Nucleus accumbens (tissue), 56 donors: Measurements from ENCODE around the gene RIN3.

Experiments
- DNase-seq, 56 donors: peaks; one replicate each; lab custom pipeline; 2025; lab: John Stamatoyannopoulos, UW

Gene RIN3

DNA sequence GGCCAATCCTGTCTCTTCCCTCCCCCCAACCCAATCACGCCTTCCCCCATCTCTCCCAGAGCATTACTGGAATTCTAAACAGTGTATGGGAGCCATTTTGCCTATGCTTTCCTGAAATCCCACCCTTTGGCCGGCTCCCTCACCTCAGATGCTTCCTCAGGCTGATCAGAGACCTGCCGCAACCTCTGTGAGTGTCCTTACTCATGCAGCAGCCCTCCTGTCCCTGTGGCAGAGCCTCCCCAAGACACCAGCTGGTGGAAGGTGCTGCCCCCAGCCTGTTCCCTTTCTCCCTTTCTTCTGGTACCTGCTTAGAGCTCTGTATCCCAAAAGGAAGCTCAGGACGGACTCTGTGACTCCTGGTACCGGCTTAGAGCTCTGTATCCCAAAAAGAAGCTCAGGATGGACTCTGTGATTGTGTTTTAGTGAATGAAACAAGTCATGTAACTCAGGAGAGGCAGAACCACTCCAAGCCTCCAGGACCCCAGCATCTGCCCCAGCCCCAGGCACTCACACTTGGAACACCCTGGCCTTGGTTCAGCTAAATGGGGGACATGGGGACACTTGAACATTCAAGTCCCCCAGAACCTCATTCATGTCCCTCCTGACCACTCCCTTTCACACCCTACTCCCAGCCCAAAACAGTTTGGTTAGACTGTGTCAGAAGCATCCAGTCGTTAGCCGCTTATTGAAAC lies 29.3 kb upstream of the RIN3 start:
- no peak for DNase-seq

DNA sequence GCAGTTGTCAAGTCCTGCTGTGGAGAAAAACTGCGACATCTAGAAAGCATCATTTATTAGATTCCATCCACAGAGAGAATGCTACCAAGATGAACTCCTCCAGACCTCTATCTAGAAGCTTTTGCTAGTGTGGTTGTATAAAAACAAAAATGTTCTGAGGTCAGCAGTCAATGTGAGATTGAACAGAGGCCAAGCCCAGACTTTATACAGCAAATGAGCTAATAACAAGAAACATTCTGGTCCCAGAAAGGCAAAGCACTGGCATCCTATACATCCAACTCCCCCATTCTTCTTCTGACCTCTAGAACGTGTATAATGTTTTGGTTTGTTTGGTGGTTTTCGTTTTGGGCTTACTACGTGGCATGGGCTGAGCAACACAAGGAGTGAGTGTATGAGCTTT lies 26.7 kb upstream of the RIN3 start:
- DNase-seq = no peak

DNA sequence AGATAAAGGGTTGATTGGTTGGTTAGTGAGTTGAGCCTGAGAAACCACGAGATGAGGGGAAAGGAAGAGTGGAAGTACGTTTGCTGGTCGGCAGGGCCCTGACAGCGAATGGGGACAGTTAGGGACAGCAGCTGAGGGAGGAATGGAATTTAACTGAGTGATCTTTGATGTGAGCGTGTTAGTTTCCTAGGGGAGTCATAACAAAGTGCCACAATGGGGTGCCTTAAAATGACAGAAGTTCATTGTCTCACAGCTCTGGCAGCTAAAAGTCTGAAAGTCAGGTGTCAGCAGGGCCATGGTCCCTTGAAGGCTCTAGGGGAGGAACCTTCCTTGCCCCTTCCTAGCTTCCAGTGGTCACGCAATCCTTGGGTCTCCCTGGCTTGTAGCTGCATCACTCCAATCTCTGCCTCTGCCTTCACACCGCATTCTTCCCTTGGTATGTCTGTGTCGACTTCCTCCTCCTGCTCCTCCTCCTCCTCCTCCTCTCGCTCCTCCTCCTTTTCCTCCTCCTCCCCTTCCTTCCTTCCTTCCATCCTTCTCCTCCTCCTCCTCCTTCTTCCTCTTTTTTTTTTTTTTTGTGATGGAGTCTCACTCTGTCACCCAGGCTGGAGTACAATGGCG lies 26.0 kb upstream of the RIN3 start:
- DNase-seq = no peak

DNA sequence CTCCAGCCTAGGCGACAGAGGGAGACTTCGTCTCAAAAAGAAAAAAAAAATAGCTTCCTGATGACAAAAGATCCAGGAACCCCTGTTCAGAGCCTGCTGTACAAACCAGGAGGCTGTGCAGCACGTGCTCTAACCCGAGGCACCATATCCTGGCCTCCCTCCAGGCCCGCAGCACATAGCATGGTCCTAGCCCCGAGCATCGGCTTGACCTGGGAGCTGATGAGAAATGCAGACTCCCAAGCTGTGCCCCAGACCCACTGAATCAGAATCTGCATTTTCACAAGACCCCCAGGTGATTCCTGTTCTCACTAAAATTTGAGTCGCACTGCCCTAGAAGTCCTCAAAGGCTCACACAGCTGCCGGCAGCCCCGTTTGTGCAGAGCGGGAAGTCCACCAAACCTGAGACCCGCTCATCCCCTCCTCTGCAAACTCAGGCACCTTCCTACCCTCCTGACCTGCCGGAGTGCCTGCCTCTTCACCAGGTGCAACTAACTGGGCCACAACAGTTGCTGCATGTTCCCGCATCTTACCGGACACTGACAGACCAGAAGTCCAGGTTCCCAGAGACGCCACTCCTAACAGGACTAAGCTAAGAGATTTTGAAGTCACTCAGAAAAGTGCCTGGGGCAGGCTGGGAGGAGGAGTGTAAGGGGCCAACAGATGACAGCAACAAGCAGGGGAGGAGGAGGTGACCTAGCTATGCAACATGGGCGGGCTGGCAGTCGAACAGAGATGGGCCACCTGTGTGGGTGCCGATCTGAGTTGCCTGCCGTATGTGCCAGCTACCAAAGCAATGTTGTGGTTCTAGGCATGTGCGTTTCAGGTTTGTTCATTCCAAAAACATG lies 24.0 kb upstream of the RIN3 start:
- DNase-seq = no peak

DNA sequence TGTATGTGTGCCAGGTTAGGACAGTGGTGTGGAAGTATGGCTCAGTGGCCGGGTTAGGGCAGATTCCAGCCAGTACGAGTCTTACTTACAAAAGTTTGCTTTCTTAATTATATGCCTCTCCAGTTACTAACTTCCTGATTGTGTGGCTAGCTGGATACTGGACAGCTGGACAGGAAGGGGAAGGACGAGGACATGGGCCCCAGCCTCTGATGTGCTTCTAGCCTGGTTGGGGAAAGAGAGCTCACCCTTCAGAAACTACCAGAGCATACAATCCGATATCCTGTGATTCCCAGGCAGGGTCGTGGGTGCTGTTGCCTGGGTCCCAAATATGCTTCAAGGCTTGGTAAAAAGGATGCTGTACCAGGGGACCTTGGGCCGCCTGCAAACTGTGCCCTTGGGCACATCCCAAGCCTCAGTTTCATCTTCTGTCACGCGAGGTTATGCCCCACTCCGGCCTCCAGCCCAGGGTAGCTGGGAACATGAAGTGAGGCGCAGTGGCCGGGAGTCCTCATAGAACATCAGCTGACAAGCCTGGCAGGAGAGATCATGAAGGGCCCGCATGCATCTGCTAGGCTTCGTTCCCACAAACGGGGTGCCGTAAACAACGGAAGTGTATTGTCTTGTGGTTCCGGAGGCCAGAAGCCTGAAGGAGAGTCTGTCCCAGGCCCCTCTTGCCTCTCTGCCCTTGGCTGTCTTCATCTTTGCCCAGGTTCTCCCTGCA lies 23.2 kb upstream of the RIN3 start:
- DNase-seq = peak in 15 of 56 donors; percentile 8 to 60 (median 26)

DNA sequence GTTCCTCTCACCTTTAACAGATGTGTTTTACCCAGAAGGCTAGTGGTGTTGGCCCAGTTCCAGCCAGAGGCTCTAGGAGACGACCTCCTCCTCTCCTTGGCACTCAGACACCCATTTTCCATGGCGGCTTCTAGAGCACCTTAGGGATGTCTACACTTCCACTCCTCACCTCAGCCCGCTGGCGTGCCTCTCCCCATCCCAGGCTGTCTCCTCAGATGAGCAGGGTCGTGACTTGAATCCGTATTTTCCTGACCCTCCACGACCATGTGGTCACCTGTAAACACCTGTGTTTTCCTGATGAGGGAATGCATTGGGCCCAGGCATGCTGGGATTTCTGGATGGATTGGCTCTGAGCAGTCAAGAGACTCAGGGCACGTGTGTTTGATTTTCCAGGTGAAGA lies 21.8 kb upstream of the RIN3 start:
- no peak for DNase-seq

DNA sequence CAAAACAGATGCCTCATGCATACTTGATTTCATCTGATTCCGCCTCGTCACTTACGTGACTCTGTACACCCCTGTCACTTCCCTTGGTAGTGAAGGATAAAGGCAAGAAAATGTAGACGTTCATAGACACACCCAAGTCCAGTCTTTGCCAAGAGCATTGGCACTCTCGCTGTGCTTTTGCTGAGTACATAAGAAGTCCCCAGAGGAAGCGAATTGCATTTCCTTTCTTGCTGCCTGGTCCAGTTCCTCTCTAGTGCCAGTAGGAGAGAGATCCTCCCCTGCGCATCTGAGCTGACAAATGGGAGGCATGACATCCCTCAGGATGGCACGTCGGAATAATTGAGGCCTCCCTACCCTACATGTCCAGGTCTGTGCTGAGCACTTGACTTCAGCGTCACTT lies 21.3 kb upstream of the RIN3 start:
- DNase-seq = peak in 1 of 56 donors; percentile 23

DNA sequence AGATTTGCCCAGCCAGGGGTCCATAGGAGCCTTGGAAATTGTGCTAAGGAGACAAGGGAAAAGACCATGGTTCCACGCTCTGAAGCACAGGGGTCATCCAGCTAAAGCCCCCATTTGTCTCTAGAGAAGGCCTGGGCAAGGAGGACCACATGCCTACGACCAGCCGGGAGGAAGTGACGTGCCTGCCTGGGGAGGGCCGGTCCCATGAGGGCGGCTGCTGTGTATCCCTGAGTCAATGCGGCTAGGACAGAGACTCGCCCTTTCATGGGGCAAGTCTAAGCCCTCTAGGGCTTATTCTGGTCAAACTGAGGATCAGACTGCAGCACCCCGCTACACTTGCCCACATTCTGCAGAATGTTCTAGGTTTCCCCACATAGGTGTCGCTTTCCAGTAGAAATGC lies 20.6 kb upstream of the RIN3 start:
- no peak for DNase-seq

DNA sequence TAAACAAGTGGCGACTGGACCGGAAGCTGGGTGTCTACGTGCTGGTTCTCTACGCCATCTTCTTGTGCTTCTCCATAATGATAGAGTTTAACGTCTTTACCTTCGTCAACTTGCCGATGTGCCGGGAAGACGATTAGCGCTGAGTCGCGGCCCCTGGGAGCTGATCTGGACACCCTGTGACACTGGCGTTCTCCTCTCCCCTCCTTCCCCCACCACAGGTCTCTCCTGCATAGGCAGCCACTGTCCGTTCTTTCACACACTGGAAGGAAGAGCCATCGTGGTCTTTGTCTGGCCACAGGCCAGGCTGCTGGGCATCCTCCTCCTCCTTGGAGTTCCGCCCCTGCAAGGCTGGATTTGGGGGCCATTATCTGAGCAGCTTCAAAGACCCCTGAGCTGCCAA lies 20.1 kb upstream of the RIN3 start:
- no peak for DNase-seq

DNA sequence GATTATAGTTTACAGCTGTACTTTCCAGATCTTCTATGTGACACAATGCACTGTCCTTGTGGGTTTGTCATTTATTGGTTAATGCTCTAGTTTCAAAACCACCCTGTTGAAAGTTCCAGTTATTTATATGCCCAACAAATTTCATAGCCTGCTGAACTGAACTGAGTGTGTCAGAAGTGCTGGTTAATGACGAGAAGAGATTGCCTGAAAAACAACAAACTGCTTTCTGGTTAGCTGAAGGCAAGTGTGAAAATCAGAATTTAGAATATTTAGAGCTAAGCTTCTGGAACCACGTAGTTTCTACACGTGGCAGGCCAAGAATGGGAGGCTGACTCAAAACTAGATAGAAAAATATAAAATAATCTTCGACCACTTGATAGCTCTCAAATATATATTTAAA lies 19.1 kb upstream of the RIN3 start:
- no peak for DNase-seq

DNA sequence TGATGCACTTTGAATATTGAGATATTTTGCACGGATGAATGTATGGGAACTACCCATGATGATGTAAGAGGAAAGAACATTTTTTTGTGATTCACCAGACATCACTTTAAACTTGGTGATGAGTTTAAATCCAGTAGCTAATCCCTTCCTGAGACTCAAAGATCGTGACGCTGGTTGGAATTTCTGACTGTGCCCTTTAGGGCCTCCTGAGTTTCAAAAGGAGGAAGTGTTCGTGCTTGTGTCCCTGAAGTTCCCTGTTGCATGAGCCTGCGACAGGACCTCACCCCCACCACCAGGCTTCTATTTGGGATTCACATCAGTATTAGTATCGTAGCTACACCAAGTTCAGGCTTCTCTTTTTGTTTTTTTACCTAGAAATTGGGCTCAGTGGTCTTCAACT lies 18.6 kb upstream of the RIN3 start:
- DNase-seq = no peak

DNA sequence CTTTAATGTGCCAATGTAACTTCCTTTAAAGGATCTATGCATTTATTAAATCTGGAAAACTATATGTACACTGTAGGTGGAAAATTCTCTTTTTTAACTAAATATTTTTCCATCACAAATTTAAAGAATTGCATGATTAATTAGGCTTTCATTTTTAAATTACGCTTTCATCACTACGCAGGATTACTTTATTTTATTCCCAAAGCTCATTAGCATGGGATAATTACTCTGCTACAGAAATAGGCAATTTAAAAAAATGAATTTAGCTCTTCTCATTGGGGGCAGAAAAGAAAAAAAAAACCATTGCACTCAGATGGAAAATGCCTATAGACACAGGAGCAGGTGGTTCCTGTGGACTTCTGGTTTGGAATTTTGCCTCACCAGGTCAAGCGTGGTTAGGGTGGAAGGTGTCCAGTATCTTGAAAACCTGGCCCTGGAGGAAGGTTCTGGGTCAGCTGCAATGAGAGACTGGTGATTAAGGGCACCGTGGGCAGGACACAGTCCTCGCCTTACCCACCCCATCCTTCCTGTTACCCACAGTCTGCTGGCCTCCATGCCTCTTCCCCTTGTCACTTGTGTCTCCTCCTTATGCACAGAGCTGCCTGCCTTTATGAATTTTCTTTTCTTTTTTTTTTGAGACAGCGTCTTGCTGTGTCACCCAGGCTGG lies 17.3 kb upstream of the RIN3 start:
- no peak for DNase-seq

DNA sequence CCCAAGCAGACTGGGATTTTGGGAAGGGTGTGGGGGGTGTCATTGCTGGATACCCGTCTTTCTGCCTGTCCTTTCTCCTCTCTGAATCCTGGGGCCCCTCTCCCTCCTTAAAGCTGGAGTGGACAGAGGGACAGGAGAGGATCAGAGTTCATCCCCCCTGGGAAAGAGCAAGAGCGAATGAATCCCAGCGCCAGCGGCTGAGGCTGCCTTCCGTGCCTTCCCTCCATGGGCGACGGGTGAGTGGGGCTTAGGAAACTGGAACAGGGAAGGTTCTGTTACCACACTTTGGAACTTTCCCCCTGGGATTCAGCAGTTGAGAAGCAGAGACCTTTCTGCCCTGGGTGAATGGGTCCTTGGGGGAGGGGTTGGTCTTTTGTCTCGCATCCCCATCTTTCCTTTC lies 16.2 kb upstream of the RIN3 start:
- DNase-seq = no peak

DNA sequence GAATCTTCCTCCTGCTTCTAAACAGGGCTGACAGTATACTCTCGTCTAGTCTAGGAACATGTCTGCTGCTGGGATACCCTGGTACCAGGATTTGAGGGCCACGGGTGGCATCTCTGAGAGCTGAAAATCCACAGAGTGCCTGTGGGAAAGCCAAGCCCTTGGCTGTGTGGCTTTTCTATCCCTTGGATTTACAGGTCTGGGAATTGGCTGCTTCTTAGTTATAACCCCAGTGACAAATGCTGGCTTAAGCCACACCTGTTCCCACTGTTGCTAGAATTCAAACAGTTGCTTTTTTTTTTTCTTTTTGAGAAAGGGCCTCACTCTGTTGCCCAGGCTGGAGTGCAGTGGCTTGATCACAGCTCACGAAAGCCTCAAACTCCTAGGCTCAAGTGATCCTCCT lies 14.3 kb upstream of the RIN3 start:
- DNase-seq = no peak

DNA sequence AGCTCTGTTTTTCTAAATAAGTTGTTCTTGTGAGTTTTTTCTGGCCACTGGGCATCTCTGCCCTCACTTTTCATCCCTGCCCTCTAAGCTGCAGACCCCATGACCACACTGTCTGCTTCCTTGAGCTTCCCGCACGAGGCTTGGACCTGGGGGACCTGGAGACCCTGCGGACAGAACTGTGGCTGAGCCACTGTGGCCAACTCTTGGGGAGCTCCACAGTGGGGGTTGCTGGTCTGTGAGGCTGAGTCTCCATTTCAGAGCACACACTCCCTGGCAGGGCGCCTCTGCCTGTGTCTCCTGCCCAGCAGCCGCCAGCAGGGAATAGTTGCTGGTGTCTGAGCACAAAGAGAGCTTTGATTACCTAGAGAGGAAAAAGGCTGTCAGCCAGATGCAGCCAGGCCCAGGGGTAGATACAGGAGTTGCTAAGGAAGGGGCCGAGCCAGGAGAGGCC lies 13.1 kb upstream of the RIN3 start:
- peak in 34 of 56 donors; percentile 16 to 69 (median 34) for DNase-seq

DNA sequence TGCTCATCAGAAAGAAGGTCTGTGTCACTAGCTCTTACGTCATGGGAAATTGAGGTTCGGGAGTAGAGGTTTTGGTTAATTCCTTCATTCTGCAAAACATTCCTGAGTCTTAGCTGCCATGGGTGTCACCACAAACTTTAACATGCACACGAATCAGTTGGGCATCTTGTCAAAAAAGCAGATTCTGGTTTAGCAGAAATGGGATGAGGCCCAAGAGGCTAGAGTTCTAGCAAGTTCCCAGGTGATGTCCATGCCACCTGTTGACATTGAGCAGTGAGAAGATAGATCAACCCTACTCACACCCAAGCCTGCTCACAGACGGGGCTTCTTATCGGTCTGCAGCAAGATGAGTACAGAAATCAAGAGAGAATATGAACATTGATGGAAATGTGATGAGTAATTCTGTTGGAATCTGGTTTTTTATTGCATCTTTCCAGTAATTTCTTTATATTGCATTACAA lies 11.7 kb upstream of the RIN3 start:
- no peak for DNase-seq

DNA sequence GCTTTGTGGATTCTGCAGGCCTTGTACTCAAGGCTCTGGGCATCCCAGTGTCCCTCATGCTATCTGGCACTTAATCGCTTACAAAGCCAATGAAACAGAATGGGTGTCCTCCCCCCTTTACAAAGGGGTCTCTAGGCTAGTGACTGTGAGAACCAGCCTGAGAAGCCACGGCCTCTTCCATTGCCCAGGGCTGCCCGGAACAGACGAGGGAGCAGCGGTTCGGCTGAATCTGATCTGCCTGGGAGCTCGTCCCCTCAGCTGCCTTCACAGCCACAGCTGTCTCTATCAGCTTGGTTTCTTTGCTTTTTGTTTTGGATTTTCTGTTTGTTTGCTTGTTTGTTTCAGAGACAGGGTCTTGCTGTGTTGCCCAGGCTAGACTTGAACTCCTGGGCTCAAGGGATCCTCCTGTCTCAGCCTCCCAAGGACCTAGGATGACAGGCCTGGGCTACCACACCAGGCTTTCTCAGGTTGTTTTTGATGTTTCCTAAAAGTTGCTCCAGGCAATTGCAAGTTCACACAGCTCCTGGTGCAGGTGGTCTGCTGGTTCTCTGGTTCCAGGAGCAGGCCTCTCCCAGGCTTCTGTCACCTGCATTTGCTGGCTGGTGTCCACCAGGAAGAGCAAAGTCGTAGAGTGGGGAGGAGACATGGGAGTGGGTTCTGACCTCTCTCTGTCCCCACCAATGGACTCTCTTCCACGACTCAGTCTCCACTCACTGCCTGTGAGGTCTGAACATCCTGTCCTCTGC lies 10.9 kb upstream of the RIN3 start:
- DNase-seq = no peak

DNA sequence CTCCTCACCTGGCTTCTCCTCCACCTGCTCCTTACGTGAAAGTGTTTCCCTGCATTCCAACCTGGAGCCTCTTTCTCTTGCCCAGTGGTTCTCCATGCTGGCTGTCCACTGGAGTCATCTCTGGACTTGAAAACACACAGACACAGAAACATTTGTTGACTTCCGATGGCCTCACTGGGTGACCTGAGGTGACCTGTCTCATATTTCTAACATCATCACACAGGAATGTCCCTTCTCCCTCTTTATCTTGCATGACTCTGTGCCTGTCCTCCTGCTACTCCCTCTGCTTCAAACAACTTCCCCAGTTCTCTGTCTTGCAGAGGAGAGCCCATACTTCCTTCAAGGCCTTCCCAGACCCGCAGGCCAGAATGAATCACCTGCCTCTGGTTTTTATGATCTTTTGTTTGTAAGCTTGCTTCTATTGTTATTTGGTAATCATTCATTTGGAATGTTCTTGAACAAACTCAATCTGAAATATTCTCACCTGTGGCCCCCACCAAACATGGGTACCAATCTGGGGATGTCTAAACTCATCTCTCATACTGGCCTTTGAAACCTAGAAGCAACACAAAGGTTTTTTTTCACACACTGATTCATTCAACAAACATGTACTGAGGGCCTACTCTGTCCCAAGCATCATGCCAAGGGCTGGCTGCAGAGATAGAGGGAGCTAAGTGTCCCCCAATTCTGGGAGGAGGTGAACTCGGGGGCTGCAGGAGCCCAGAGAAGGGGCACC lies 9.7 kb upstream of the RIN3 start:
- DNase-seq = no peak

DNA sequence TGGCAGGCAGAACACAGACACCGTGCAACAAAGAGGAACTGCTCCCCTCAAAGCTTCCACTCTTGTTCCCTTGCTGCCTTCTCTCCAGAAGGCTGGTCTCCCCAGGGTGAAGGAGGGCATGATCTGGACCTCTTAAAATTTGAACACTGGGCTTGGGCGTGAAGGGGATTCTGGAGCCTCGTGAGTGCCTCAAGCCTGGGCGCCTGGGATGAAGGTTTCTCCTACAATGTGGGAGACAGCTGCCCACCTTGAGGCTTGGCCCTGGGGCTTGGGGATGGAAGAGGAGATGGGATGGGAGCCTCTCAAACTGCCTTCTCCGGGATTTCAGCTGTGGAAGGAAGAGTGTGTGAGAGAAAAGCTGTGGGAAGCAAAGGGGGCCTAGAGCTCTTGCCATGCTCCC lies 7.8 kb upstream of the RIN3 start:
- DNase-seq = no peak
